HG02840 (cell line): ENCODE data around the gene PLXND1.

Experiments
- ATAC-seq: cut with Tn5 transposase; IDR thresholded peaks from one replicate; pipeline ENCODE4 v1.9.1; 2021; ENCODE audit warnings: mild to moderate bottlenecking, moderate library complexity, moderate number of reproducible peaks; ENCODE audit not compliant: unreplicated experiment, low FRiP score

Gene PLXND1

DNA sequence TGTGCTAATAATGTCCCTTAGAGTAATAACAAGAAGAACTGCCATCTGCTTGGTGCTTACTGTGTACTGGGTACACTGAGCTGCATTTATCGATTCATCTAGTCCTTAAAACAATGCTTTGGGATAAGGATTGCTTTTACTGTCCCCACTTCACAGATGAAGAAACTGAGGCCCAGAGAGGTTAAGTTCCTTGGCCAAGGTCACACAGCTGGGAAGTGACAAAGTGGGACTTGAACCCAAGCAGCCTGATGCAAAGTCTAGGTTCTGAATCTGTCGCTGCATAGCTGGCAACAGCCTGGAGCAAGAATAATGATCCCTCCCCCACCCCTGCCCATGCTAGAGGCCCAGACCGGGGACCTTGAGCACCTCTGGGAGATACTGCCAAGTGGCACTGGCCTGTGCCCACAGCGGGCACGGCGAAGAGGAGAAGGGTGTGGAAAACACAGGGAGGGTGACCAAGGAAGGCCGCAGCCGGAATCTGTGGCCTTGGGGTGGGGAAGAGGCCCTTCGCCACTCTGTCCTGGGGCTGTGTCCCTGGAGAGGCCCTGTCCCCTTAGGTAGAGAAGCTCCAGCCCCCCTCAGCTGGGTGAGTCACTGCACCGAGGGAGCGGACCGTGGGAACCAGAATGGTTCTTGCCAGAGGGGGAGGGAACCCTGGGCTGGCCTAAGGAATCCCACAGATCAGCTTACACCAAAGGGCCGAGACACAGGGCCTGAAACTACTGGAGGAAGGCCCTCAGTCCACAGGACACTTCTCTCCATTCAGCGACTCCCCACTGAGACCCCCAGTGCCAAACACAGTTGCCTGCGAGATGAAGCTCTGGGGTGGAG, 3.5 kb downstream of the PLXND1 start:
- no peak for ATAC-seq

DNA sequence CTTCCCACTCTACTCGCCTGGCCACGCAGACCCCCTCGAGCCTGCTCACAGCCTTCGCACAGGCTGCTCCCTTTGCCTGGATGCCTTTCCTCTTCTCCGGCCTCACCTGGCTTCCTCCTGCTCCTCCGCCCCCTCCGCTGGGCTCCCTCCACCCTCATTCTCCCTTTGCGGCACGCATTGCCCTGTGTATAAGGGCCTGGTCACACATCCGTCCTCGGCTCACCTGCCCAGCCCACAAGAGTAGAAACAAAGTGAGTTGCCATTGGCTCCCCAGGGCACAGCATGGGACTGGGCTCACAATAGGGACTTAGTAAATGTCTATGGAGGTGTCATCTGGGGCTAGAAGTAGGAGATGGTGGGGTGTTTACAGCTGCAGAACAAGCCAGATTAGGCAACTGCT, 4.2 kb downstream of the PLXND1 start:
- ATAC-seq = no peak

DNA sequence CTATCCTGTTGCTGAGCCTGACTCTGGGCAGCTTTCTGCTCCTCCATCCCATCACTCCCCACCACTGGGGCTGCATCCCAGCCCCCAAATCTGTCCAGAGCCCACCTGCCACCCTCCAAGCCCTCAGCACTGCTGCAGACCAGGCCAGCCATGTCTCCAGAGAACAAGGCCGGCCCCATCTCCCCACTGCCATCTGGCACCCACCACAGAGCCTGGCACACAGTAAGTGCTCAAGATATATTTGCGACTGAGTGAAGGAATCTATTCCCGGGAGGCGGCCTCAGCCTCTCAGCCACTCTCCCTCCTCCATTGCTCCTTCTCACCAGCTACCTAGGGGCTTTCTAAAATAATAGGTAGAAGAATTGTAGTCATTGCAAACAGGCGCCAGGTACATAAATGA, 4.8 kb downstream of the PLXND1 start:
- ATAC-seq = no peak

DNA sequence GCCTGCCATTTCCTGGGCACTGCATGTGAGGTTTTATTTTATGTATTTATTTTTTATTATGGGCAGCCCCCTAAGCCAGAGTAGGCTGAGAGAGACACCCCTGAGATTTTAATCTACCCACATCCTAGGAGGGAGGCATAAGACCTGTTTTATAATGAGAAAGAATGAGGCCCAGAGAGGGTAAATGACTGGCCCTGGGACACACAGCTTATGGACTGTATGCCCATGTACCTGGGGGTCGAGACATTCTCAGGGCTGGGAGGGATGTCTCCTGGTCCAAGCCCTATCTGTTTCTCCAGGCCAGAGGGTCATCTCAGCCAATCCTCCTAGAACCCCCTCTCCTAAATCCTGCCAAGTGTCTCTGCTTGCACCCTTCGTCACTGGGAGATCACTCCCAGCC, 6.1 kb downstream of the PLXND1 start:
- no peak for ATAC-seq

DNA sequence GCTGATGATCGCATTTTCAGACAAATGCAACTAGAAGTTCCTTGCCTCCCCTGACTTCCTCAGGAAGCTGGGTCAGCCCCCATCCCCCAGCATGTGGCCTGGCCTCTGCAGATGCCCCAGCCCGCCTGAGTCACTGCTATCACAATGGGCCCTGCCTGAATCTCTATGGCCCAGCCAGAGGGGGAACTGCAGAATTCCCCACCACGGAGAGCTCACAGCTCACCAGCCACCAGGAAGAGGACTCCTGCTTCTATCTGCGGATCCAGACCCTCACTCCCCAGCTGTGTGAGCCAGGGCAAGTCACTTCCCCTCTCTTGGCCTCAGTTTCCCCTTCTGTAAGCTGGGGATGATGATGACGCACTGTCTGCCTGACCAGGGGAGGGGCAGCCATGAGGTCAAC, 6.9 kb downstream of the PLXND1 start:
- no peak for ATAC-seq

DNA sequence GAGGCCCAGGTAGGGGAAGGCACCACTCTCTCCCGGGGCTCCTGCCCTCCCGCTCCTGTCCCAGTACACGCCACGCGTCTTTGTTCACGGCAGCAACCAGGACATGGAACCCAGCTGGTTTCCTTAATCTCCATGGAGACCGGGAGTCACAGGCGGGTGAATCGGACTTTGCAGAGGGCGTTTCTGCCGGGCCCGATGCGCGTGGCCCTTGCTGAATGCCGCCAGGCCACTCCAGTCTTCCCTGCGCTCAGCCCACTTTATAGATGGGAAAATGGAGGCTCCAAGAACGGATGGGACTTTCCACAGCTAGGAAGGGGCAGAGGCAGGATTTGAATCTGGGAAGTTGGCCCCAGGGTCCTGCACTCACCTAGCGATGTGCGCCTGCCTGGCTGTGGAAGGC, 7.4 kb downstream of the PLXND1 start:
- ATAC-seq = no peak

DNA sequence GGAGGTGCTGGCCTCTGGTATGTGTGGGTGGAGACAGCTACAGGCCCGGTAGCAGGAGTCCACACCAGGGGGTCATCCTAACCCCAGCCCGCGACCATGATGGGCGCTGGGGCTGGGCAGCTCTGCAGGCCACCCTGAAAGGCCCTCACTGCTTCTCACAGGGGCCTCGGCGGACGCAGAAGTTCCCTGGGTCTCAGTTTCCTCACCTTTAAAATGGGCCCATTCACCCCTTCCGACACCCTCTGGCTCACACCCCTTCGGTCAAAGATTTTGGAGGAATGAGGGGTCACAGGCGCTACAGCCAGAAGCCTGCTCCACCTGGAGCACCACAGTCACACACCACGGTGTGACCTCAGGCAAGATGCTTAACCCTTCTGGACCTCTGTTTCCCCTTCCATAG, 8.0 kb downstream of the PLXND1 start:
- no peak for ATAC-seq

DNA sequence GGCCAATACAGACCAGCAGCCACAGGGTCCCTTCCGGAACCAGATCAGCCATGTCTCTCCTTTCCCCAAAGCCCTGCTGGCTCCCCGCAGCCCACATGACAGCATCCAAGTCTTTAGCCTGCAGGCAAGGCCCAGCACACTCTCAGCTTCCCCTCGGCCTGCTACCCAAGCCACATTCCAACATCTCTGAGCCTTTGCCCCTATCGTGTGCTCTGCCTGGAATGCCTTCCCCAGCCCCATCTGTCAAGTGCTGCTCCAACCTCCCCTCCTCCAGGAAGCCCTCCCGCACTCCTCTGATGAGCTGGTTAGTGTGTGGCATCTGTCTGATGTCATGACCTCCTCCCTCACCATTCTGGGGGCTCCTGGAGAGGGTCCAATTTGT, 8.5 kb downstream of the PLXND1 start:
- ATAC-seq = no peak

DNA sequence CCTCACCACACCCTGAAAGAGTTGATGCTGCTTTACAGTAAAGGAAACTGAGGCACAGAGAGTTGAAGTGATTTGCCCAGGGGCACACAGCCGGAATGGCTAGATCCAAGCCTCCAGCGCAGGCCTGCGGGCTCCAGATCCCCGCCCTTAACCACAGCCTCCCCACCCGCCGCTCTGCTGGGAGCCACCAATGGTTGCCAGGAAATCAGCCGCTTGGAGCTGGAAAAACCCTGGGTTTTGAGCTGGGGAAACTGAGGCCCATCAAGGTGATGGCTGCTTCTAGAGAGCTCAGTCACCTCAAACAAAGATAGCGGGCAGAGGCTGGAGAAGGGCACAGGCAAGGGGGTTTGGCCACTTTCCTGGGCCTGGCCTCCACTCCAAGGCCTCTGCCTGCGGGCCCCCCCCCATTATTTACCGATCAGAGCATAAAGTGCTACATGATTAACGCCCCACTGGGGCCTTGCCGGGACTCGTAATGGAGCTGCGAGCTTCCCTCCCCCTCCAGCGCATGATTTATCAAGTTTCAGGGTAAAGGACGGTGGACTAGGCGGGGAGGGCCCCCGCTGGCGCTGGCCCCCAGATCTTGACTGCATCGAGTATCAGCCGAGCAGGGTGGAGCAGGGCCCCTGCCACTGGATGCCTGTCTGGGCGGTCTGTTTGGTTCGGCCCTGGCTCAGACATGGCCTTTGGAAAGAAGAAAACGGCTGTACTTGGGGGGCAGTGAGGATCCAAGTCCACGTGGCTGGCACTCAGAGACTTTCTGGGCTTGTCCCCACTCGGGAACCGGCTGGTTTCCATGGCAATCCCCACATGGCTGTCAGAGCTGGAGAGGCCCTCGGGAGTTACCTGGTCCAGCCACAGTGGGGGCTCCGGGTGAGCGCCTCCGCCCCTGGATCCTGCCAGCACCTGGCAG, 9.1 kb downstream of the PLXND1 start:
- ATAC-seq = no peak

DNA sequence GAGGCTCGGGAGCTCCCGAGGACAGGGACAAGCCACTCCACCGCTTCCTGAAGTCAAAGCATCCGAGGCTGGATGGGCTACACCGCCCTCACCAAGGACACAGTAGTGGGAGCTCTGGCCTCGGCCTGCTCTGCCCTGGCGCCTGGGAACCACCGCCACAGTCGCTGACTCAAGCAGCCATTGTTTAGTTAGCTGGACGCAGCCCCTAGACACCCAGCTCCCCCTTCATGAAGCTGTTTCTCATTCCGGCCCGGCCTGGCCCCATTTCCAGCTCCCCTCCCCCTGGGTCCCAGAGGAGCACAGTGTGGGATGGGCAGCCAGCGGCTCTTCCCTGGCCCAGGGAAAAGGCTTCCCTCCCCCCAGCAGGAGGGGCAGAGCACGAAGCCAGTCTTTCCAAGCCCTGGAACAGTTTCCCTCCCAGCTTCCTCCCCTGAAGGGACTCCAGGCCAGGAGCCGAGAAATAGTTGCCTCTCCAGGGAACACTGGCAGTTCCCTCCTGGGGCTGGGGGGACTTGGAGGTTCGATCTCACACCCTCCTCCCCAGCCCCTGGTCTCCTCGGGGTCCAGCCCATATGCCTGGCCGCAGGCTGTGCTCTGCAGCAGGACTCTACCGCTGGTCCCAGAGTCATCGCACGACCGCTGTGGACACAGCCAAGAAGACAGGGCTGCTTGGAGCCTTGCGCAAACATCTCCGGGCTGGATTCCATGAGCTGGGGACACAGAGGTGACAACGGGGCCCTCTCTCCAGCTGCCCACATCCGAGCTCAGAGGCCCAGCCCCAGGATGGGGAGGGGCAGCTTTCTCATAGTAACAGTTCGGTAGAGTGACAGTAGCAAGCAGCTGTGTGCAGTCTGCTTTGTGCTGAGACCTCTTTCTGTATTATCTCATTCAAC, 10.0 kb downstream of the PLXND1 start:
- ATAC-seq = no peak

DNA sequence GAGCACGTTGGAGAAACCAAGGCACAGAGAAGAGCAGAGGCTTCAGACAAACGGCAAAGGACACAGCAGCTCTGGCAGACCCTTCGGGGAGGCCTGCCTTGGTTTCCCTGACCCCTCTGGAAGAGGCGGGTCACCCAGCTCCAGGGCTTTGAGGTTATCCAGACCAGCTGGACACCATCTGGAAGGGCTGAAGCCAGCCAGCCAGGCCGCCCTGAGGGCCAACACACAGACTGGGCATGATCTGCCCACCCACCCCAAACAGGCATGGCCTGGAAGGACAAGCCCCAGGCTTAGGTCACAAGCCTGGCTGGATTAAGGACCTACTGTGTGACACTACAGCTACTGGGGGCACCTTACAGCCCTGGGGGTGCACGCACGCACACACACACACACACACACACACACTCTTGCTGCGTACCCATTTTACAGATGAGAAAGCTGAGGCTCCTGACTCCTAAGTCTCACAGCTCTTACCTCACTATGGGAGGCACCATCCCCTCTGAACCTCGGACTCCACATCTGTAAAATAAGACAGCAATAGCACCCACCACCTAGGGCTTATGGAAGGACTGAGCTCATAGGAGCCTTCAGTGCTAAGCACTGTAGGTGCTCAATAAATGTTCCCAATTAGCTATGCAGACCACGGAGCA, 10.8 kb downstream of the PLXND1 start:
- no peak for ATAC-seq

DNA sequence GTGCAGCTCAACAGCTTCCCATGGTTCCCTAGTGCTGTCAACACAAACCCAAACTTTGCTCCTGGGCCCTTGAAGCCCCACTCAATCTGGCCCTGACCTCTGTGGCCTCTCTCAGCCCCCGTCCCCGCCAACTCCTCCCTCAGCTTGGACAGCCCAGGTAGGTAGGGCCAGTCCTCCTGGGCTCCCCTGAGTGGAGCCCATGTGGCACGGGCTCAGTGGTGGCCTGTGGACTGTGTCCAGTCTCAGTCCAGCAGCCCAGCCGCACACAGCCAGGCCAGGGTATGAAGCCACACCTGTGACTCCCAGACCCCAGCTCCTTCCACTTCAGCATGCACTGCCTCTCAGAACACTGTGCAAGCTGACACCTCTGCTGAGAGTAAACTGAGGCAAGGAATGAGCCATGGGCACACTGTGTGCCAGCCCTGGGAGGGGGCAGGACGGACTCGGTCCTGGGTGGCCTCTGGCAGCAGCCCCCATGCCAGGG, 11.5 kb downstream of the PLXND1 start:
- no peak for ATAC-seq

DNA sequence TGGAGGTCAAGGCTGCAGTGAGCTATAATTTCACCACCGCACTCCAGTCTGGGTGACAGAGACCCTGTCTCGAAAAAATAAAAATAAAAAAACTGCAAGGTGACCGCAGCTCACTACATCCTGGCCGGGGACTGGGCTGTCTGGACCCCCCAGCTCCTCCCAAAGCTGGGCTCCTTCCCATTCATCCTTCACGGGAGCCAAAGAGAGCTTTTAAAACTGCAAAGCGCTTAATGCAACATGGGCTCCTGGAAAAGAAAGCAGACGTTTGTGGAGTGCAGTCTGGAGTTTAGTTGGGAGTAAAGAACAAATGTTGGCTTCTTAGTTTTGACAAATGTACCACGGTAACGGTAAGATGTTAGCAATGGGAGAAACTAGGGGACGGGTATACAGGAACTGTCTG, 12.1 kb downstream of the PLXND1 start:
- ATAC-seq = no peak

DNA sequence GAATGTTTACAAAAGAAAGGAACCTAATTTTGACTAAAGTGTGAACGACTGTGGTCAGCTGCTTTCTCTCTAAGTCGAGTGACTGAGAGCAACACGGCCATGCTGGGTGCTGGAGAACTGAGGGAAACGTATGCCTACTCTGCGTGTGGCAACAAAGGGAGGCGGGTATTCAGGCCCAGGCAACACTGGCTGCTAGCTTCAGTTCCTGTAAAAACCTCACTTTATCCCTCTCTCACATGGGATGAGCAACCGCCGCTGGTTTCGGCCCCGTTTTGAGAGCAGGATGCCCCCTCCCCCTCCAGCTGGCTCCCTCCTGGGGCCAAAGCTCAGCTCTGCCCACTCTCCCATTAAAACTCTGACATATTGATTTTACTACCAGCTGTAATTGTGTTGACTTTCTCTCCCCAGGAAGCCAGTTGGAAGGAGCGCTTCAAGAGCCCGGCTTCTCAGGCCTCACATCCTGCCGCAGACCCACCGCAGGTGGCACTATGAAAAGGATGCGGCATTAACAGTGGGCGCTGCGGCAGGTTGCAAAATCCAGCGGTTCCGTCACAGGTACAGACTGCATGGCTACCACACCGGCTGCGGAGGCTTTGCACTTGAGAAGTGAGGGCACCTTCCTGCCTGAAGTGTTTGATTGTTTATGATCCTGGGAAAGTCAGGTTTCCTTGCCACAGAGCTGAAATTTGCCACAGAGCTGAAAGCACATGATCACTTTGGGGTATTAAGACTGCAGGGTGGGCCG, 12.7 kb downstream of the PLXND1 start:
- no peak for ATAC-seq

DNA sequence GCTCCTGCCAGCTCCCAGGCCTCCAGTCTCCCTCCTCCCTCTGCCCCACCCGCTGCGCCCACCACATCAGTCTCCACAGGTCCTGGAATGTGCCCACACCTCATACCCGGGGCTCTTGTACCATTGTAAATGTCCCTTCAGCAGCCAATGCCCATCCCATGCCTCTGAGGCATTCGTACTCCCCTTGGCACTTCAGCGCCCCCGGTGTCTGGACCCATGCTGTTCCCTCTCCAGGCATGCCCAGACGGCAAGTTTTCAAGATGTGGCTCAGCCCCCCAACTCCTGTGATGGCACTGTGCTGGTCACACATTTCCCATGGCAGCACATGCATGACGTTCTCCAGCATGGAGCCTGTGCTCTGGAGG, 13.3 kb downstream of the PLXND1 start:
- ATAC-seq = no peak

DNA sequence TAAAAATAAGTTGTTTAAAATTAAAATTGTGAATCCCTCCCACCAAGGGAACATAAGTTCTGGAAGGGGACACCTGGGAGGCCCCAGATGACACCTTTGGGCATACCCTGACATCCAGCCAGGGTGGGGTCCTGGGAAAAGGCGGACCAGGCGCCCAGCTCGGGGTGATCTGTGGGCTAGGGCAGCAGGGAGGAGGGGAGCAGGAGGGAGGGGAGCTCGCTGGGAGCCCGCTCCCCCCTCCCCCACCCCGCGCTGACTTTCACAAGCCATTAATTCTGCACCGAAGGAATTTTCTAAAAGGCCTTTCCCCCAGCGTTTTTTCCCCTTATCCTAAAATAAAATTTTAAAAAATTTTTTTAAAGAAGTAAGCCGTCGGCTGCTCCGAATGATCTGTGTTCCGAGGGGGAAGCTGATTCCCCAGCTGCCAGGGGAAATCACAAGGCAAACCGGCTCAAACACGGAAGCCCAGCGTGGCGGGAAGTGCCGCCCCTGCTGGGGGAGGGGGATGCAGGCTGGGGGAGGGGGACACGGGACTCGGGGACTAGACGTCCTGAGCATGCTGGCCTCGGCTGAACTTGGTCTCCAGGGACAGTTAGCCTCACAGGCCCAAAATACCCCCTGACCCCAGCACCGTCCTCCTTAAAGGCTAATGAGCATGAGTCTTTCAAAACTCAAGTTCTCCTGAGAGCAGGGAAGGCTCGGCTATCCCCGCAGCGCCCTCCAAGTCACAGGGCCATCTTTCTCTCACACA, 13.9 kb downstream of the PLXND1 start:
- no peak for ATAC-seq

DNA sequence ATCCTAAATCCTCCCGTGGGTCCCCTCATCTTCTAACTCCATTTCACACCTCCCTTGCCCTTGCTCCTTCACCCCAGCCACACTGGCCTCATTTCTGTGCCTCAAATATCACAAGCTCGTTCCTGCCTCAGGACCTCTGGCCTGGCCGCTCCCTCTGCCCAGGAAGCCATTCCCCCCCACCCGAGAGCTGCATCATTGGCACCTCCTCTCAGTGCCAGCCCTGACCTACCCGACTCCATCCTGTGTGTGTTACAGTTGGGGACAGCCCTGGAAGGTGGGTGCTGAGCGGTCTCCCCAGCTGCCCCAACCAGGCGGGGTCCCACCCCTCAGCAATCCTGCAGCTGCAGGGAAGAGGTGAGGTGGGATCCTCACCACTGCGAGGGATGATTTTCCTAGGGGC, 14.5 kb downstream of the PLXND1 start:
- no peak for ATAC-seq

DNA sequence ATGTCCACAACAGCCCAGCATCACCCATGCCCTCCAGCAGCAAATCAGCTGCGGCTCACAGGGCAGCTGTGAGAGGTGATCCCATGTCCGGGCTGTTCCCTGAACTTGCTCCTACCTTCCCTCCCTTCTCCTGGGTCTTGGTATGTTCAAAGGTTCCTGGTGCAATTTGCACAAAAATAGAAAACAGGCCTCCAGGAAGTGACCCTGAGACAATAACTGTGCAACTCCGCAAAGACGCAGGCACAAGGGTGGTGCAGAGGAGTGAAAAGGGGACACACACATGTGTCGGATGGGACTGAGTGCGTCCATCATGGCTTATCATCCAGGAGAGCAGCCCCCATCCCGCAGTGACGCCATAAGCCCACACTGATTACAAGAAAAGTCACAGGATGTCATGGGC, 16.3 kb downstream of the PLXND1 start:
- no peak for ATAC-seq
